Posterior vena cava (tissue), 2 donors: ENCODE data around the gene RERE. TPM values are rescaled to one million over a fixed set of nuclear protein-coding genes. Genes with fewer than 3 reads are reported as not detected.
"Not testable (repeated sequence)": the region's sequence is repeated elsewhere in the genome, so short reads cannot be mapped to it uniquely, and the experiment has no call there.

Experiments
- DNase-seq: peaks from one replicate; pipeline ENCODE4 v3.0.0-alpha.2; 2020; ENCODE audit warnings: low spot score
- intact Hi-C, 2 donors: fragments of 100-400 bp; cut with DNase I; formaldehyde crosslinking; loops; one replicate each; pipeline versions ENCODE4 v1.14.1 to v1.14.2; 2022 to 2023
- total RNA-seq, 2 donors: library from RNA; stranded (reverse); fragmentation: NEBNext Ultra II Directional; extraction: Animal tissue kit (Norgen Biotek cat#: 25700); gene quantifications; one replicate each; pipeline ENCODE4 v1.2.1, GENCODE V29; 2021
- donor health status: DM: yes; HTN: yes; CAD: no.
- donor health status: DM: yes; HTN: yes; CAD: no.

RERE gene
- total RNA-seq, 2 donors from 2014 or later = 94.9 to 116 TPM

DNA sequence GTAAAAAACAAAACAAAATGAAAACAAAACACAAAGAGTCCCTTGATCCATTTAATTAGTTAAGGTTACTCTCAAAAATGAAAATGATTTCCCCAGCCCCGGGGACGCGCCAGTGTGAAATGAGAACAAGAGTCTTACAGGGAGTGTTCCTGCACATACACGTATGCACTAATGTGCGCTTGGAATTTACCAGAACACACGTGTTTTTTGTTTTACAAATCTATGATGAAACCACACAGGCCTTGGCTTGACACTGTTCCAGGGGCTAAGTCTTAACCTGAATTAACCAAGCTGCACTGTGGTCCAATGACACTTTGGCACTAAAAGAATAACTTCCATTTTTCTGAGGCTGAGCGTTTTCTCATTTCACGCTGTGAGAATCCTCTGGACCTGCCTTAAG is 435.8 kb downstream of the RERE start:
- DNase-seq = no peak
- intact Hi-C loops = no loop called here

DNA sequence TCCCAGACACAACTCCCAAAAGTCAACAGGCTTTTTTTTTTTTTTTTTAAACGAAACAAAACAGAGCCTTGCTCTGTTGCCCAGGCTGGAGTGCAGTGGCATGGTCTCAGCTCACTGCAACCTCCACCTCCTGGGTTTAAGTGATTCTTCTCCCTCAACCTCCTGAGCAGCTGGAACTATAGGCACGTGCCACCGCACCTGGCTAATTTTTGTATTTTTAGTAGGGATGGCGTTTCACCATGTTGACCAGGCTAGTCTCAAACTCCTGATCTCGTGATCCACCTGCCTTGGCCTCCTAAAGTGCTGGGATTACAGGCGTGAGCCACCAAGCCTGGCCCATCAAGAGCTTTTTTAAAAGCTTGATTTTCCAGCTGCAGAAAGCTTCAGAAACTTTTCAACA is 437.1 kb downstream of the RERE start:
- DNase-seq, intact Hi-C loops: not testable (repeated sequence)

DNA sequence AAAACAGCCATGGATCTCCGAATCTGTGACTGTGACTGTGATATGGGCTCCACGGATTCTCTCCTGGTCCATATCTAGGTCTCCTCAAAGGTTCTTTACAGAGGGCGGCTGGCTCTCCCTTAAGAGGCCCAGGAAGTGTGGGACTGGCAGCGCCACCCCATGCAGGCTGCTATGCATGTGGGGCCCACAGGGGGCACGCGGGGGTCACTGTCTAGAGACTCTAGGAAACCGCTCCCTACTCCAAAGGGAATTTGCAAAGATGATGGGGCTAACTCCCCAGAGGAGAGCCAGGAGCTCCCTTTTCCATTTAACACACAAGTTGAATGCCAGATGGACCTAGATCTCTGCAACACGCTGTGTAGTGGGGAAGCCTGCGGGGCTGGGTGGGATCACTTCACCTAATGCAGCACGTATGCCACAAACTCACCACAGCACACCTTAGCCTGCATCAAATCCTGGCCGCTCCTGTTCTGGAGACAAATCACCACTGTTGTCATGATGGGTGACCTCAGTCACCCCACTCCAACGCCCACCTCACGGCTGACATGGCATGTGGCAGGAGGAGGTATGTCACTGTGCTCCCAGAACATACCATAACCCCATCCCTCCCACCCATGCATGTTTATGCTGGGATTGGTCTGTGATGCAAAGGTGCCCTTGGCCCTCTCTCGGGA is 437.8 kb downstream of the RERE start:
- intact Hi-C loops = no loop called here
- peak; percentile 51 for DNase-seq

DNA sequence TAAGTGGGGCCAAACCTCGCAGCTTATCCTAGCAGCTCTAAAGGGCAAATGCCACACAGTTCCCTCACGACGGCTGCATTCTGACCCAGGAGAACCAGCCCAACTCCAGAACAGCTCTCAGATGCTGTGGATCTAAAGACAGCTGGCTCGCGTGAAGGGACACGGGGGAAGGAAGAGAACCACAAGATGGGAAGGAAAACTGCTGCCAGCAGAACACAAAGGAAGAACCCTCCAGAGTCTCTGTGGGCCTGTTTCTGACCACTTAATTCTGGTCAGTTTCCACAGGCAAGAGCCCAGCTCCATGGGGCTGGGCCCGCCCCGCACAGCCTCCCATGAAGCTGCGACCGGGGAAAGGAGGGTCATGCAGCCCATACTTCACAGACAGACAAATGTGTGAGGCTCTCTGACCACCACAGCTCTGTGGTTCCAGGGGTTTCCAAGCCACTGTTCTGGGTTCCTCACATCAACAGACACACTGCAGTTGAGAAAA is 438.4 kb downstream of the RERE start:
- intact Hi-C loops = no loop called here

DNA sequence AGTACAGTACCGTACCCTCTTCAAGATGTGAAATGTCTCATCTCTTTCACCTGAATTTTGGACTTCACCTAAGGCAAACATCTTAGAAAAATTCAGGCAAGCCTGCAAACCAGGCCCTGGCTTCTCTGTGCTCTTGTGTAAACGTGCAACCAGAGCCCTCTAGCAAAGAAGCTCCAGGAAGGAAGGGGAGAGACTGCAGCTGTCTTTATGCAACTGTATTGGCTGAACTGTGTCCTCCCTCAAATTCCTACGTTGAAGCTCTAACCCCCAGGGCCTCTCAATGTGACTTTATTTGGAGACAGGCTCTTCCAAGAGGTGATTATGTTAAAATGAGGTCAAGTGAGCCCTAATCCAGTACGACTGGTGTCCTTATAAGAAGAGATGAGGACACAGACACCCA is 439.3 kb downstream of the RERE start:
- intact Hi-C loops = no loop called here
- DNase-seq = no peak

More for the DNA sequence above, 438.4 kb downstream of the RERE start:
- peak; percentile 73 for DNase-seq

DNA sequence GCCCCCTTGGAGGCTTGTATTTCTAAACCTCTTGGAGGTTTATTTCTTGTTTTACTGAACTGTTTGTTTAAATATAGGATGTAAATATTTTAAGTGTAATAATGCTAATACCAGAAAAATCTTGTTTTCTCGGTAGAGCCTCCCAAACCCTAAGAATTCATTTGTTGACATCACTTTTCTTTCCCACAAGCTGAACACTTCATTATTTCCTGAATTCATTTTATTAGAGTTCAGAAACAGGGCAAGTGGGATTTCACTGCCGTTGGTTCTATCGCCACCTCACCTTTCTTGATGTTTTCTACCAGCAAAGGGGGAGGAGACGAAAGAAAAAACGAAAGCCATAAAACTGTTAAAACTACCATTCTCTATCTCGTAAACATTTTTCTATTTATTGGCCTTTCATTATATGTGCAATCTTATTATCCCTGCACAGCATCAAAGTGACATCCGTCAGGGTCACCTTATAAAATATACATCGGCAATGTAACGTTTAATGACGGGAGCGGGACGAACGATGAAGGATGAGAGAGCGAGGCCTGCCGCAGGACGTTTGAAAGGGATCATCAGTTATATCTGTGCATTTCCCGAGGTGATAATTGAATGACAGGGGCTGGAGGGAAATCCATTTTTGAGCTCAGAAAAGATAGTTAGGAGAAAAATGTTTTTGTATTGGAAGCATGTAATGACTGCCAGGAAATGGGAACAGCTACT is 440.0 kb downstream of the RERE start:
- intact Hi-C loops = no loop called here
- DNase-seq = no peak

DNA sequence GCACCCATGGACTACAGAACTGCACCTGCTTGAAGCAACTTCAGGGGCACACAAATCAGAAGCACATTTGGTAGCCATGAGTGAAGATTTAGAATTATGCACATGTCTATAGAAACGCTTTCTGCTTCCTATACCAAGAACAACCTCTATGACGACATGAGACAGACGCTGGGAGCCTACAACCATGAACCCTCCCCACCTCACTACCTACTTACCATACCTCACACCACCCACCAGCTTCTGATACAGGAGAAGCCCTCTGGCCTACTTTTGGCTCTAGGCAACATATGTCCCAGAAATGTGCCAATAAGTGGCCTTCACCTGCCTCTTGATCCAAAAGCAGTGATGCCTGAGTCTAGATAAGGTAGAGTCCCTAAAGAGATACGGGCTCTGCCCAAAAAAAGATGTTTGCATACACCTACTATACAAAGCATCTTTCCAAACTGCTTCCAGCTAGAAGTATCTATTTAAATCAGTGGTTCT is 441.0 kb downstream of the RERE start:
- DNase-seq = no peak
- intact Hi-C loops = no loop called here

DNA sequence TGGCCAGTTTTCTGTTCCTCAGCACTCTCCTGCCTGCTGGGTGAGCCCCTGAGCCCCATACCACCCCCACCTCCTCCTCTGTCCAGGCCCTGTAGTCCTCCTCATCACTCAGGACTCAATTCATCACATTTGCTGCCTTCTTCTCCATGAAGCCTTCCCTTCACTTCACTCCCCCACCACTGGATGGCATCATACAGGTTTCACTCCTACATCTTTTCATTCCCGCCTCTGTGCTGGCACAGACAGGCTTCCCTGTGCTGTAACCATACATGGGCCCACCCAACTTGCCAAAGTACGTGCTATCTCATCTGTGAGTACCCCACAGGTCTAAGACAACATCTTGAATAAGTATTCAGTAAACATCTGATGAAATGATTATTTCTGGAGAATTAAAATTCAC is 442.6 kb downstream of the RERE start:
- DNase-seq = no peak
- intact Hi-C loops = loop anchor here in 1 of 2 donors (5.0 kb wide), 1 partner anchor 32 kb away; no protein-coding TSS in a partner anchor

DNA sequence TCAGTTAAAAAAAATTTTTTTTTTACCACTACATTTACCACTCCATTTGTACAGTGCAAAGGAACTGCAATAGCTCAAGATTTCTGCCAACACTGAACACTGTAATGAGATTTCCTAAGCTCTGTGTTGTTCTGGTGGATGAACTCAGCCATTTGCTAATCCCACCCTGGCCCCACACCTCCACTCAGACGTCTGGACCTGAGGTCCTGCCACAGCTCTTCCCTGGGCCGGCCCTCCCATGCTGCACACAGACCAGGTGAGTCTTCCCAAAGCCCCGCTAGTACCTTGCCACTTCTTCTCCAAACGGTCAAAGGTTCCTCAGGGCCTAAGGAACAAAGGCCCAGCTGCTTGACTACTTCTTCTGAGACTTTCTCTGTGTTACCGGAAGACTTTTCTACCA is 443.1 kb downstream of the RERE start:
- intact Hi-C loops = loop anchor here in 1 of 2 donors (5.0 kb wide), 1 partner anchor 33 kb away; no protein-coding TSS in a partner anchor
- DNase-seq = peak; percentile 57

DNA sequence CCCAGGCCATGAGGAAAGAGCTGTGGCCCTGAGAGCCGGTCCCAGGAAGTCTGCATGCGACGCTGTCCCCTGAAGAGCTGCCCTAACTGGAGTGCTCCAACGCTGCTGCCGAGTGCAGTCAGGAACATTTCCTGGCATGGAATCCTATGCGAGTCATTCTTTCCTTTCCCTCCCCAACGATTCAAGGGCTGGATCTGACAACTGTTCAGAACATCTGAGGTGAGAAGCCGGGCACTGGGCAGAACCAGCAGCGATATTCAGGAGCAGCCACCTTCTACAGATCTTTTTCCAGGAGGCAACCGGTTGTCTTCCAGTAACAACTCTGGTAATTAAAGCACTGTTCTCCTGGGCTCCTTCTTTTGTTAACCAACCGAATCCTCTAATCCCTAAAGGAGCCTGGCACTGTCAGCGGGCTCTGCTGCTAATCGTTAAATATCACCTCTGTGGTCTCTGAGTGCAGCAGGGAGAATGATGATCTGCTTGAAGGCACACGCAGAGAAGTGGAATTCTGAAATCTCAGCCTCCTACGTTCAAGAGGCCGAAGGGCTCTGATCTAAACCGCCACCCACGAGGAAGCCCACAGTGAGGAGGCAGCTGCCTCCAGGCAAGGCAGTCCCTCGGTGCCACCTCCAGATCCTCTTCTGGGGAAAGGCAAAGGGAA is 443.7 kb downstream of the RERE start:
- intact Hi-C loops = loop anchor here in 1 of 2 donors (5.0 kb wide), 1 partner anchor 34 kb away; no protein-coding TSS in a partner anchor
- peak; percentile 83 for DNase-seq

DNA sequence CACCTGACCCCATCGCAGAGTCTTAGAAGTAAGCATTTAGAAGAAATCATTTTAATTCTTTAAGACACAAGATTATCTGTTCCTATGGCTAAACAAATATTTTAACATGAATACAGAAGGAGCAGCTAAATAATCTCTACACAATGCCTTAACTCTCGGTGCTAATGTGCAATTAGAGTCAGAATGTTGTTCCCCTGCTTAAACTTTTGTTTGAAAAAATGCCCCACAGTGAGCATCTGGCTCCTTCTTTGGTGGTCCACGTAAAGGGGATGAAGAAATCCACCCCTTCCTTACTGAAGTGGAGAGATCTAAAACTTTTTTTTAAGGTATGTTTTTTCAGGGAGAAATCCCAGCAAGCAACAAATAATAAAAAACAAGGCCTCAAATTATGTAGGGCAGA is 444.3 kb downstream of the RERE start:
- intact Hi-C loops = loop anchor here in 1 of 2 donors (5.0 kb wide), 1 partner anchor 34 kb away; no protein-coding TSS in a partner anchor

DNA sequence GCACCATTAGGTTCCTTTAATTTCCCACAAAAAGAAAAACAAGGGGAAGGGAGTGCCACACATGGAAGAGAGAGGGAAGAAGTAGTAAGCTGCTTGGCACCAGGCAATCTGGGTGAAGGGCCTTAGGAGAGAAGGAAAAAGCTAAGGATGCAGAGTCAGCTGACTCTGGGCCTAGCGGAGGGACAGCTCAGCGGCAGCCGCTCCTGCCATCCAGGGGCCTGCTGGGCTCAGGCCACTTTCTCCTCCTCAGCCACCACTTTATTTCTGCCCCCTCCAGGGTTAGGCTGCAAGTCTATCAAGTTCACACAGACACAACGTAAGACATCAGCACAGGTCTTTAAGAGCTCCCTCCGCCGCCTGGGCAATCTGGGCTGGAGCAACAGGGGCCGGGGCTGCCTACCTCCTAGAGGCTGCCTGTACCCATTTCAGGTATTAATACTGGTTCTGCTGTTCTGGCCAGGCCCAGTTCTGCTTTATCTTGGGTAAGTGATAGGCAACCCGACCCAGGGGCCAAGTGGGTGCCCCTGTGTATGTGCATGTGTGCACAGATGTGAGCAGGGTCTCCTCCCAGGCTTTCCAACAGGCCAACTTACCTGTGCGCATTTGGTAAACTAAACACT is 446.0 kb downstream of the RERE start:
- intact Hi-C loops = loop anchor here in 1 of 2 donors (5.0 kb wide), 1 partner anchor 36 kb away; no protein-coding TSS in a partner anchor
- peak; percentile 60 for DNase-seq

More for the DNA sequence above, 444.3 kb downstream of the RERE start:
- no peak for DNase-seq

DNA sequence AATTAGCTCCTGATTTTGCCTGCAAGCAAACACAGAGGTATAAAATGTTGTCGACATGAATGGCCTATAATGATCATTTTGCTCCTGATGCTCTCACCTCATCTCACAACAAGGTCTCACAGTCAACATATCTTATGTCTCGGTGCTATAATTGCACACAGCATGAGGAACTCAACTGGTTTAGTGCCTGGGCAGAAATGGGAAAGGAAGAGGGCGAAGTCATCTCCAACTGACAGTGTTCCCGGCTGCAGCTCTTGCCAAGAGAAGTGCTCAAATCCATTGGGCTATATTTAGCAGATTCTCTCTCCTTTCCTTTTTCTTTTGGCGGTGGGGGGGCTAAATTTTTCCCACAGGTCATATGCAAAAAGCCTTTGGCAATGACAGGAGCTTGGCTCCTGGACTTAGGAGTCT is 446.5 kb downstream of the RERE start:
- intact Hi-C loops = loop anchor here in 1 of 2 donors (5.0 kb wide), 1 partner anchor 36 kb away; no protein-coding TSS in a partner anchor
- no peak for DNase-seq

DNA sequence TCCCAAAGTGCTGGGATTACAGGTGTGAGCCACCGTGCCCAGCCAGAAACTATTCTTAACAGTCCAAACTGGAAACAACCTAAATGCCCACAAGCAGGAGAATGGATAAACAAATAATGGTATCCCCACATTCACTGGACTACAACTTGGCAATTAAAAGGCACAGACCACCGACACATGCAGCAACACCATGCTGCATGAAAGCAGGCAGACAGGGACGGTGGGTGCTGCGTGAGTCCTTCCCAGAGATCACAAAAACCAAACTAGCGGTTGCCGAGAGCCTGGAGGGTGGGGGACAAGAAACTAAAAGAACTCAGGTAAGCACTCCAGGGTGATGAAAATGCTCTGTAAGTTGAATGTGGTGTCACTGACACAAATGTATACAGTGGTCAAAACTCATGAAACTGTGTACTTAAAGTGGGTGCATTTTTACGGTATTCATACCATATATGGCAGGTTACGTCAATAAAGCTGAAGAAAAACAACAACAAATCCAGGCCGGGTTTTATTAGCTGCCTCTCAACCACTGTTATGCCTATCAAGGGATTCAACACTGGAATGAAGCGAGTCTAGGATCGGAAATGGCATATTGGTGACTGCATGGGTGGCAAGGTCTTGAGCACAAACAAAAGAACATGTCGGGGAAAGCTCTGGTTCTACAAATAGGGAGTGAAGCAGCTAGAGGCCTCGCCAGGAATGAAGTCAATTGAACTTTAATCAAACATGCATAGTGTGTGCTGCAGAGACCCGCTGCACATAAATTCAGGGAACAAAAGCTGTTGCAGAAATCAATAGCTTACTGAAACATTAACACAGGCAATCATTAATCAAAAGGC is 447.2 kb downstream of the RERE start:
- no peak for DNase-seq
- intact Hi-C loops = loop anchor here in 1 of 2 donors (5.0 kb wide), 1 partner anchor 37 kb away; no protein-coding TSS in a partner anchor

DNA sequence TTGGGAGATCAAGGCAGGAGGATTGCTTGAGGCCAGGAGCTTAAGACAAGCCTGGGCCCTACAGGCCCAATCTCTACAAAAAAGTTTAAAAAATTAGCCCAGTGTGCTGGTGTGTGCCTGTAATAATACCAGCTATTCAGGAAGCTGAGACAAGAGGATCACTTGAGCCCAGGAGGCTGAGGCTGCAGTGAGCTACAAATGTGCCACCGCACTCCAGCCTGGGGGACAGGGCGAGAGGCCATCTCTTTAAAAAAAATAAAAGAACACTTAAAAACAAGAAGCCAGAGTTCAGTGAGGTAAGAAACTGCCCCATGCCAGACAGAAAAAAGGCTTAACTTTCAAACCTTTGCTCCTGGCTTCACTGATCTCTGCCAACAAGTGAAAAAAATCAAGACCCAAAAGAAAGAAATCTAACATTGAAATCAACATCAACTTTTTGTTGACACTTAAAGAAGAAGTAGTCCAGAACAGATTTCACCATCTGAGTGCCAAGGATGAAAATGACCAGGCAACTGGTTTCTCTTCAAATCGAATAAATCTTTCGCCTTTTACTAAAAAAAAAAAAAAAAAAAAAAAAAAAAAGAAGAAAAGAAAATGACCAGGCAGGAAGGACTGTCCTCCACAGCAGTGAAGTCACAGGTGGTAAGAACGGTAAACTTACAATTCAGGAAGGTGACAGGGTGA is 448.3 kb downstream of the RERE start:
- no peak for DNase-seq
- intact Hi-C loops = no loop called here

DNA sequence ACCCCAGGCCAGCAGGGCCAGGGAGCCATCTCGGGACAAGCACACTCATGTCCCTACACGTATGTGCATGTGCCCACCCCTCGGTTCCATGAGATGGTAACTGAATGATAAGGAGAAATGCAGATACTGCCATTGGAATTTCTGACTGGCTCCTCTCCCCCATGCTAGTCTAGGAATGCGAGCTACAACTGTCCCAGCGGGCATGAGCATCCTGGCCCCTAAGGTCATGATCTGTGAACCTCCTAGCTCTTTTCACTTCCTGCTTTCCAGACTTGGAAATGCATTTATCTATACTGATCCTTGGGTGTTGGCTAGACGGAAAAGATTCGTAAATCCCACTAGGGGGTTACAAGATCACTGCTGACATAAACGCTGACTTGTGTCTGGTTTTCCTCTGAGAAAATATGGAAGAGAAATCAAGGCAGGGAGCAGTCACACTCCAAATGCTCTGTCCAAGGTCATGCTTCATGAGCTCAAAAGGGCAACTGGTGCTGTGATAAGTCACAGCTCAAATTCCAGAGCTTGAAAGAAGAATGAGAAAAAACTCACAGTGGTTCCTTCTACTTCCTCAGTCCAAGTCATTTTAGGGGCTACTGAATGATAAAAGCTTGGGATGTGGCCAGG is 449.8 kb downstream of the RERE start:
- intact Hi-C loops = no loop called here
- DNase-seq = no peak

DNA sequence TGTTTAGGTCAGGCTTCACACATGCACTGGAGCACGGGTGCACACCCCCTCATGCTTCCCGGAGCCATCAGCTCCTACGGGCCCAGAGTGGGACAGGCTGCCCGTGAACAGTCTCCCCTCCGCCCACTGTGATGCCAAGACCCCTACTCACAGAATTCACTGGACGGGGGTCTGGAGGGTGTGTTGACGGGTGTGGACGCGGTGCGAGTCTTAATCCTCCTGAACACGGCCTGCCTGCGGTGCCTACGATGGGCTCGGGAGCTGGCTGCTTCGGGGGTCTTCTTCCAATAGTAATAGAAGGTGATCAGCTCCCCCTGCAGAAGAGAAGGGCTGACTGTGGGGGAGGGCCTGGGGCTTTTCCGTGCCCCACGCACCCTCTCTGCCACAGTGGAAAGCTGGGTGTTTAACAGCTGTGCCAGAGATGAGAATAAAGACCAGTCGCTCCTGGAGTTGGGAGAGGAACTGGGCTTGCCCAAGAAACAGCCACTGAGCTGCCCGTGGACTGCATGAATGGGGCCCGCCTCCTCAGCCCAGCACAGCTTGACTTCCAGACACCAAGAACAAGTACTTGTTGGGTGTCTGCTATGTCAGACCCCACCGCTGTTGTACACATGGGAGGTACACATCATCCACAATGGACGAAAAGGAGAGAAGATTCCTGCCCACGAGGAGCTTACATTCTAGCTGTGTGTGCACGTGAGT is 451.6 kb downstream of the RERE start:
- intact Hi-C loops = no loop called here
- DNase-seq = peak; percentile 66
